Effector CD4-positive, alpha-beta T cell (primary cell): ENCODE measurements around the gene ELAVL1.
"Not testable (repeated sequence)": the region's sequence is repeated elsewhere in the genome, so short reads cannot be mapped to it uniquely, and the experiment has no call there.

Experiments used
- DNase-seq: peaks from one replicate; pipeline ENCODE4 v3.0.0-alpha.2; 2020

The ELAVL1 gene

DNA sequence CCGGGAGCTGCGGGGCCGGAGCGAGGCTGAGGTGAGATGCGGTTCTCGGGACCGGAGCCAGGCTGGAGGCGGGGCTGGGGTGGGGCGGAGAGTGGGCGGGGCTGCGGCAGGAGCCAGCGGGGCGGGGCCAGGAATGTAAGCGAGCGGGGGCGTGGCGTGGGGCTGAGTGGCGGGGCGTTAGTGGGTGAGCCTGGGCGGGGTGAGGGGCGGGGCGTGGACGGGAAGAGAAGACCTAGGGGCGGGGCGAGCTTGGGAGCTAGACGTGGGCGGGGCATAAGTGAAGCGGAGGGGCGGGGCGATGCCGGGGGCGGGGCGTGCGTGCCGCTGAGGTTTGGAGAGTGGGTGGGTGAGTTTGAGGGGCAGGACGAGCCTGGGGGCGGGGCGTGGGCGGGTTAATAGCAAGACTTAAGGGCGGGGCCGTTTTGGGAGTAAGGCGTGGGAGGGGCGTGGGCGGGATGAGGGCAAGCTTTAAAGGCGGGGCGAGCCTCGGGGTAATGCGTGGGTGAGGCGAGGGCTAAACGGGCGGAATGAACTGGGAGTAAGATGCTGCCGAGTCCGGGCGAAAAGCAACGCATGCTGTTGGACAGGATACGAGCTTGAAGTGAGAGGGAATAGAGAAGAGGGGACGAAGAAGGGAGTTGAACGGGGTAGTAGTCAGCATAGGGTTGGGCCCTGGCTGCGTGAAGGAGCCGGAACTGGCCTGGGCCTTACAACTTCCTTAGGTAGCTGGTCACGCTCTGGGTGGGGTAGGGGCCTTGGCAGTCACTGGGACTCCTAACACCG lies 84.7 kb downstream of the ELAVL1 start:
- DNase-seq = peak; percentile 100

DNA sequence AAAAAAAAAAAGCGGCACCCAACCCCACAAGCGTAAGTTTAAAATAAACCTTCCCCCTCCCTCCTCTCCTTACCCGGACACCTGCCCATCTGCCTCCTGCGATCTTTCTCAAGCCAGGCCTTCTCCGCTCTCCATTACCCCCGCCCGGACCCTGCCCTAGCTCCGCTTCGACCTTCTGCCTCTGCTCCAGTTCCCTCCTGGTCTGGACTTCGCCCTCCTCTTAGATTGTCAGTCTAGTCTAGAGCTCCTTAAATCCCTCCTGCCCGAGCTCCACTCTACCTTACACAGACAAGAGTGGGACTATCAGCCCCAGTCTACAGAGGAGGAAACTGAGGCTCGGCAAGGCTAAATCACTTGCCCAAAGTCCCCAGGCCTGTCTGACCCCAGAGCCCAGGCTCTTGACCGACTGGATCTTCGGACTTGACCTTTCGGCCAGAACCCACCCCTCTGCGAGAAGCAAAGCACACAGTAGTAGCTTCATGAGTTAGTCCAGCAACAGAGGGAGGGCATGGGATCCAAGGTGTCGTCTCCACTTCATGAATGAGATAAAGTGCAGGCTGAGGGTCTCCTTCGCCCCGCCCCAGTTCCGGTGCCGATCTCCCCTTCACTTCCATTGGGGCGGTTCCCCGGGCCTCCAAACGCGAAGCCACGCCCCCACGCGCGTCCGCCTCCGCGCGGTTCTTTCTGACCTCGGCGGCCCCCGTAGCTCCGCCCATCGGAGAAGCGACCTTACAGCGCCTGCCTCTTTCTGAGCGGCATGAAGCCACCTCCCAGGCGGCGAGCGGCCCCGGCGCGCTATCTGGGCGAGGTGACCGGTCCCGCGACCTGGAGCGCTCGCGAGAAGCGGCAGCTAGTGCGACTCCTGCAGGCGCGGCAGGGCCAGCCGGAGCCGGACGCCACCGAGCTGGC lies 85.6 kb downstream of the ELAVL1 start, which contains the start of gene SNAPC2:
Gene SNAPC2 (plus strand): TSS at position 729 of the 909 bp plus-strand sequence. CDS start 29 bp downstream, at position 758.
- peak; percentile 94 for DNase-seq

GRCh38 chr19:7918615-7919421 lies 86.6 kb downstream of the ELAVL1 start:
- no peak for DNase-seq

DNA sequence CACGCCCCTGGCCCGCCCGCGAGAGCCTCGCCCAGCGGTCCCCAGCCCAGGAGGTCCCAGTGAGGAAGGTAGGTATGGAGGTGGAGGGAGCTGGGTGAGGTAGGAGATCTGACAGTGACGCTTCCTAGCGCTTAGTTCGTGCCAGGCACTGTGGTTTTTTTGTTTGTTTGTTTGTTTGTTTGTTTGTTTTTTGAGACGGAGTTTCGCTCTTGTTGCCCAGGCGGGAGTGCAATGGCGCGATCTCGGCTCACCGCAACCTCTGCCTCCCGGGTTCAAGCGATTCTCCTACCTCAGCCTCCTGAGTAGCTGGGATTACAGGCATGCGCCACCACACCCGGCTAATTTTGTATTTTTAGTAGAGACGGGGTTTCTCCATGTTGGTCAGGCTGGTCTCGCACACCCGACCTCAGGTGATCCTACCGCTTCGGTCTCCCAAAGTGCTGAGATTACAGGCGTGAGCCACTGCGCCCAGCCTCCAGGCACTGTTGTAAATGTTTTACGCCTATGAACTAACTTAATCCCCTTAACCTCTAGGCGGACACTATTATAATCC lies 87.3 kb downstream of the ELAVL1 start:
- not testable (repeated sequence) for DNase-seq

DNA sequence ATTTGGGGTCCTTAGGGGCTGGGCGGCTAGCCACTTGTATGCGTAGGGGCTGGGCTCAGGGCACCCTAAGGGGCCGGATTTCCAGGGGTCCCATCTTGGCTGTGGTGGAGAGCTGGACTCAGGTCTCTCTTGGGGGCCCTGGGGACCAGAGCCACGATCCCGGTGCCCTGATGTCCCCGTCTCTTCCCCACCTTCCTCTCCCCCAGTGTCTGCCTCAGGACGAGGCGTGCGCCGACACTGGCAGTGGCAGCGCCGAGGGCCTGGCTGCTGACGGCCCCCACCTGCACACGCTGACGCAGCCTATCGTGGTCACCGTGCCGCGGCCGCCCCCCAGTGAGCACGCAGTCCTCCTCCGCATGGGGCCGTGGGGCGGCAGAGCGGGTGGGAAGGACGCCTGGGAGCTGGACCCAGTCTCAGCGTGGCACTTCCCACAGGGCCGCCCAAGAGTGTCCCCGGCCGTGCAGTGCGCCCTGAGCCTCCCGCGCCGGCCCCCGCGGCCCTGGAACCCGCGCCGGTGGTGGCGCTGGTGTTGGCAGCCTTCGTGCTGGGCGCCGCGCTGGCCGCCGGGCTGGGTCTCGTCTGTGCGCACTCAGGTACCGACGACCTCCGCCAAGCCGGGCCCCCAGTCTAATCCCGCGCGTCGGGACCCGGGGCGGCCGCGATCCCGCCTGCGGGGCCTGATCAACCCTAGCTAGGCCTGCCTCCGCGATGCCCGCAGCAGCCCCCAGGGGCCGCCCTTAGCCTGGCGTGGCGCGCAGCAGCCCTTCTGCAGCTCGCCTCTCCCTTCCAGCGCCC lies 88.0 kb downstream of the ELAVL1 start:
- peak; percentile 43 for DNase-seq

DNA sequence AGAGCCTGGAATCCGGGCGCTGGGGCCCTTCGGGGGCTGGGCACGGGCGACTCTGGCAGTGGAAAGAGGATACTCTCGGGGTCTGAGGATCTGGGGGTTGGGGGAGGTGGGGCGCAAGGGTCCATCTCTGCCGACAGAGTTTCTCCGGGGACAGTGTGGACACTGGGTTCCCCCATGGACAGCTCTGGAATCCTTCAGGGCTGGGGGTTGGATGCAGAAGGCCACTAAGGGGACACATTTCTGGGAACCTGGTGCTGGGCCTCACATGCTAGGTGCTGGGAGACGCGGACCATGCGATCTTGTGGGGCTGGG lies 88.5 kb downstream of the ELAVL1 start:
- DNase-seq = no peak

DNA sequence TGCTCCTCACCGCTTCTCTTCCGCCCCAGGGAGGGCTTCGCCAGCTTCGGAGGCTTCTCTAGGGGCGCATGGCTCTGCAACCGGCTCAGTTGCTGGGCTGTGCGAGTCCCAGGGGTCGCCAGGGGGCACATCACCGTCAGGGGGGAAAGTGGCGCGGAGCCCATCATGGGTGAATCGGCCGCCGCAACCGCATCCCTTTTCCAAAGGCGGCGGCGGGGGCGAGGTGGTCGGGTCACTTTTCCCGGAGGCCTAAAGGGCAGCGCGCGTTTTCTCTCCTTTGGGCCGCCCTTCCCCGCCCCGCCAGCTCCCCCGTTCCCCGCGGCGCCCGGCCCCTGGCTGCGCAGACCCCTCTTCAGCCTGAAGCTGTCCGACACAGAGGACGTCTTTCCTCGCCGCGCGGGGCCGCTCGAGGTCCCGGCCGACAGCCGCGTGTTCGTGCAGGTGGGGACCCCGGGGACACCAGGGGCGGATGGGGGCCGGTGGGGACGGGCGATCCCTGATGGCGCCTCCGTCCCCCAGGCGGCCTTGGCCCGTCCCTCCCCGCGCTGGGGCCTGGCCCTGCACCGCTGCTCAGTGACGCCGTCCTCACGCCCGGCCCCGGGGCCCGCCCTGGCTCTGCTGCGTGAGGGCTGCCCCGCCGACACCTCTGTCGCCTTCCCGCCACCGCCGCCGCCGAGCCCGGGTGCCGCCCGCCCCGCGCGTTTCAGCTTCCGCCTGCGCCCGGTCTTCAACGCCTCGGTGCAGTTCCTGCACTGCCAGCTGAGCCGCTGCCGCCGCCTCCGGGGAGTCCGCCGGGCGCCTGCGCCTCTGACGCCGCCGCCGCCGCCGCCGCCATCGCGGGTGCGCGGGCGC lies 89.1 kb downstream of the ELAVL1 start:
- DNase-seq = peak; percentile 39

DNA sequence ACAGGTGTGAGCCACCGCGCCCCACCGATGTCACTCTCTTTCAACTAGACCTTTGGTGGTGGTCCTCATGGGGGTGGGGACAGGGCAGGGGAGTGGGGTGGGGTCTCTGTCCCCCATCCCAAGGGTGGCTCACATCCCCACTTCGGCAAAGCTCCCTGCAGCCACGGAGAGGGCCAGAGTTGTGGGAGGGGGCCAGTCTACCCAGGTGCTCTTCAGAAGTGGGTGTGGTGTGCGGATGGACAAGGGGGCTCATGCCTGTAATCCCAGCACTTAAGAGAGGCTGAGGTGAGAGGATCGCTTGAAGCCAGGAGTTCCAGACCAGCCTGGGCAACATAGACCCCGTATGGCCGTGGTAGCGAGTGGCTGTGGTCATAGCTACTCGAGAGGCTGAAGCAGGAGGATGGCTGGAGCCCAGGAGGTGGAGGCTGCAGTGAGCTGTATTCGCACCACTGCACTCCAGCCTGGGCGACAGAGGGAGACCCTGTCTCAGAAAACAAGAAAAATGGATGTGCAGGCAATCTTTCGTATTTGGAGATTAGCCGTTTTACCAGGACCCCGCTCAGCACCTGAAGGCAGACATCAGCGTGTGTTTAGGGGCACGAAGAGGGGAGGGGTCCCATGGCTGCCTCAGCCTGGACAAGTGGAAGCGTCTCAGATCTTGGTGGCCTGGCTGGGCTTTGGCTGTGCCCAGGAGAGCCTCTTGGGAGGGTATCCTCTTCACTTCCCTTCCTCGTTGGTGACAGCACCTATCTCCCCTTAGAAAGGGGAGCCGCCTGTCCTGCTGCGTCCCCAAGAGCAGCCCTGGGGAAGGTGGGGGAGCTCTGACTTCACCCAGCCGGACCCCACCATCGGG lies 90.0 kb downstream of the ELAVL1 start:
- no peak for DNase-seq

DNA sequence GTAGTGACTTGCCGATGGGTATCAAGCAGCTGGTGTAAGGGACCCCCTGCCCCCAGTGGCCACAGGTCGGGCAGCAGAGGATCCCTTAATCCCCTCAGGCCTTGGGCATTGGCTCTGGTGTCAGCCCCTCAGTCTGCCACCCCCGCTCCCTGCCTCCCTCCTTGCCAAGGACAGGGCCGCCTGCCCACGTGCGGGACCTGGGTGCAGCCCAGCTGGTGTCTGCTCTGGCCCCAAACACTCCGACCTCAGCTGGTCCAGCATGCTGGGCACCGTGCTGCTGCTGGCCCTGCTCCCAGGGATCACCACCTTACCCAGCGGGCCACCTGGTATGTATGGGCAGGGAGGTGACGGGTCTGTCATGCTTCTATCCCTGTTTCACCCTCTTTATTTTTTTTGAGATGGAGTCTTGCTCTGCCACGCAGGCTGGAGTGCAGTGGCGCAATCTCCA lies 90.8 kb downstream of the ELAVL1 start, which contains the start of gene TGFBR3L:
Gene TGFBR3L (plus strand): TSS at position 233 of the 448 bp plus-strand sequence.
- no peak for DNase-seq

- DNase-seq = no peak
These were observed 91.3 kb downstream of the ELAVL1 start for GRCh38 chr19:7914099-7914498.

DNA sequence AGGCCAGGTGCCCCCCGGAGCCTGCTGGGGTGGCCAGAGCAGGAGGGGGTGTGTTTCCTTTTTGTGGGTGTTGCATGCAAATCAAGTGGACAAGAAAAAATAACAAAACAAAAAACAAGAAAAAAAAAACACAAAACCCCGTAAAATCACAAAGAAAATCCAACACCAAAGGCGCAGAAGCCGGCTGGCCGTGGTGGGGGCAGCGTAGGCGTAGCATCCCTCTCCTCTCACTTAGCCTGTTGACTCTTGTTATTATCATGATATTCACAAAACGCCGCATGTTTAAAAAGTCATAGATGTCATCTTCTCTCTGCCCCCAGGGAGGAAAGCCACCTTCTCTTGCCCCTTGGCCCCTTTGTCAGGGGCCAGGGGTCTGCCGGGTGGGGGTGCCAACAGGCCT lies 91.8 kb downstream of the ELAVL1 start:
- DNase-seq = no peak

DNA sequence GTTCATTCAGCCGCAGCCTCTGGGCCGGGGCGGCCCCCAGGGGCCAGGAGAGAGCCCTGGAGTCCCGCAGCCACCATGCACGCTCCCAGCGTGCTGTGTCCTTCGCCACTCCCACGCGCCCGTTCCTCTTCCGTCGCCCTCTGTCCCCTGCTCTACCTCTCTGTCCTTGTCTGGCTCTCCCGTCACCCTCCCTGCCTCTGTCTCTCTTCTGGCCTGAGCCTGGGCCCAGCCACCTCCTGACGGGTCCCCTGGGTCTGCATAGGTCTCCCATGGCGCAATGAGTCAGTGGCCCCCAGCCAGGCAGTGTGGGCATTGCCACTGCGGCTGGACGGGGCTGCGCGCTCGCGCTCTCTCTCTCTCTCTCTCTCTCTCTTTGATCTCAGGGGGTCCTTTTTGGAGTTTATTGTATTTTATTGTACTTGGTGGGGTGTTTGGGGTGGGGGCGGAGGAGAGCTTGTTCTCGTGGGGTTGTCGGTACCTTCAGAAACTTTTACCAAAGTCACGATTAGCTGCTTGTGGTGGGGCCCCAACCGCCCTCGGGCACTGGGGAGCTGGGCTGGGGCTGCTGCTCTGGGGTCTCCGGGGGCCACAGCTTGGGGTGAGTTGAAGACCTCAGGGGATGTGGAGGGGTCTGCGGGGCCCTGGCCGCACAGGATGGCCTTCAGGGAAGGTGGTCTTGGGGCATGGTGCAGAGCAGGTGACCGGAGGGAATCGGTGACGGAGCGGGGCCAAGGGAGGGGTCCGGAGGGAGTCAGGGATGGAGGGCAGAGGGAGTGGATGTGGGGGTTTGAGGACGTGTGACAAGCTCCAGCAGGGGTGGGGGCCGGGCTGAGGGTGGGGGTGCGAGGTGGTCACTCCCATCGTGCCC lies 92.5 kb downstream of the ELAVL1 start:
- DNase-seq = no peak

GRCh38 chr19:7912144-7912696 lies 93.2 kb downstream of the ELAVL1 start:
- no peak for DNase-seq

GRCh38 chr19:7911508-7912143 lies 93.8 kb downstream of the ELAVL1 start:
- DNase-seq = no peak

- no peak for DNase-seq
These were observed 94.9 kb downstream of the ELAVL1 start for GRCh38 chr19:7910321-7911161.

DNA sequence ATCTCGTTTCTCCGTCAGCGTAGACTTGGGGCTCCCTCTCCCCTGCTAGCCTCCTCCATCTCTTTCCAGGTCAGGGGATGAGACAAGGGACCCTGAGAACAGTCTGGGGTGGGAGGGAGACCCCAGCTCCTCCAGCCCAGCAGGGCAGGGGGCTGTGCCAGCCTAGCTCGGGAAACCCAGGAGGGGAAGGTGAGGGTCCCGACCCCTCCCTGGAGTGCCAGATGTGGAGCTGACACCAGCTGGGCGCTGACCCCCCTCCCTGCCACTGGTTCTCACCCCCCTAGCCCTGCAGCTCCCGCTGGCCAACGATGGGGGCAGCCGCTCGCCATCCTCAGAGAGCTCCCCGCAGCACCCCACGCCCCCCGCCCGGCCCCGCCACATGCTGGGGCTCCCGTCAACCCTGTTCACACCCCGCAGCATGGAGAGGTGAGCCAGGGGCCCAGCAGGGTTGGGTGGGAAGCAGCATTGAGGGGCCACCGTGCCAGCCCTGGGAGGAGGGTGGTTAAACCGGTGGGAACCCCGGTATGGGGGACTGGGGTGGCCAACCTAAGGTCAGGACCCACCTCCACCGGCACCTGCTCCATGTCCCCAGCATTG lies 95.9 kb downstream of the ELAVL1 start:
- no peak for DNase-seq
